Hepatocyte (in vitro differentiated cells): ENCODE data around the gene SMIM9. TPM values are rescaled to one million over a fixed set of nuclear protein-coding genes. Genes with fewer than 3 reads are reported as not detected.

Source experiments
- DNase-seq: peaks from one replicate; pipeline ENCODE4 v3.0.0-alpha.2; 2016; ENCODE audit warnings: low spot score
- H2AFZ ChIP-seq: fragments of 200-600 bp; sonication (generic); 2 replicates; pipeline ENCODE4 v1.6.0; 2016; ENCODE audit warnings: antibody characterized with exemption, mild to moderate bottlenecking
- H3K27ac ChIP-seq: fragments of 200-600 bp; sonication (generic); 2 replicates; pipeline ENCODE4 v1.5.1; 2016; ENCODE audit warnings: mild to moderate bottlenecking
- H3K27me3 ChIP-seq: fragments of 200-600 bp; sonication (generic); 2 replicates; pipeline ENCODE4 v1.6.1; 2016
- H3K36me3 ChIP-seq: fragments of 200-600 bp; sonication (generic); replicated peaks from 2 replicates; pipeline ENCODE4 v1.5.1; 2016; ENCODE audit warnings: low read depth; ENCODE audit not compliant: insufficient read depth
- H3K4me1 ChIP-seq: fragments of 200-600 bp; sonication (generic); 2 replicates; pipeline ENCODE4 v1.5.1; 2016; ENCODE audit warnings: mild to moderate bottlenecking, moderate library complexity; ENCODE audit not compliant: insufficient read depth
- H3K4me2 ChIP-seq: fragments of 200-600 bp; sonication (generic); 2 replicates; pipeline ENCODE4 v1.6.0; 2016
- H3K4me3 ChIP-seq: fragments of 200-600 bp; sonication (generic); 2 replicates; pipeline ENCODE4 v1.5.1; 2016; ENCODE audit warnings: mild to moderate bottlenecking
- H3K79me2 ChIP-seq: fragments of 200-600 bp; sonication (generic); 2 replicates; pipeline ENCODE4 v1.6.0; 2017; ENCODE audit warnings: mild to moderate bottlenecking
- H3K9me2 ChIP-seq: fragments of 200-600 bp; sonication (generic); replicated peaks from 2 replicates; pipeline ENCODE4 v1.6.0; 2017; ENCODE audit warnings: mild to moderate bottlenecking; ENCODE audit not compliant: insufficient read depth
- H3K9me3 ChIP-seq: fragments of 200-600 bp; sonication (generic); 2 replicates; pipeline ENCODE4 v1.5.1; 2016; ENCODE audit warnings: low read depth, mild to moderate bottlenecking
- H4K20me1 ChIP-seq: fragments of 200-600 bp; sonication (generic); 2 replicates; pipeline ENCODE4 v1.6.0; 2016; ENCODE audit warnings: mild to moderate bottlenecking; ENCODE audit not compliant: insufficient read depth, poor library complexity, severe bottlenecking
- EZH2 ChIP-seq: fragments of 200-600 bp; sonication (generic); IDR thresholded peaks from 2 replicates; pipeline ENCODE4 v1.6.1; 2016; ENCODE audit warnings: antibody characterized with exemption, mild to moderate bottlenecking, borderline replicate concordance
- EZH2phosphoT487 ChIP-seq: fragments of 200-600 bp; sonication (generic); IDR thresholded peaks from one replicate; pipeline ENCODE4 v1.6.1; 2018; ENCODE audit warnings: antibody characterized with exemption, mild to moderate bottlenecking, low read depth, moderate library complexity; ENCODE audit not compliant: unreplicated experiment, severe bottlenecking
- WGBS: methylation state at CpG from one replicate; pipeline ENCODE4 v1.1.6; 2016; ENCODE audit warnings: low lambda C conversion rate; ENCODE audit errors: missing lambda C conversion rate; 5-methylcytosine and 5-hydroxymethylcytosine counted together
- polyA plus RNA-seq: library from polyadenylated mRNA; unstranded; fragments of >200 nt; fragmentation: Nextera tagmentation; extraction: Ambion mirVana; gene quantifications from 2 replicates; pipeline ENCODE4 v1.2.1, GENCODE V29; 2016
- total RNA-seq: library from RNA; depleted of rRNA; stranded (reverse); fragments of >200 nt; gene quantifications from 2 replicates; pipeline ENCODE4 v1.2.3, GENCODE V29; 2014
- TF ChIP-seq, protein P1 (sequence below): fragments of 200-600 bp; sonication (generic); IDR thresholded peaks from 2 replicates; pipeline ENCODE4 v1.5.1; 2016; ENCODE audit warnings: antibody characterized with exemption, mild to moderate bottlenecking; ENCODE audit not compliant: poor library complexity

The SMIM9 gene
- total and polyA plus RNA-seq, 2 experiments from 2014 or later, result not detected

DNA sequence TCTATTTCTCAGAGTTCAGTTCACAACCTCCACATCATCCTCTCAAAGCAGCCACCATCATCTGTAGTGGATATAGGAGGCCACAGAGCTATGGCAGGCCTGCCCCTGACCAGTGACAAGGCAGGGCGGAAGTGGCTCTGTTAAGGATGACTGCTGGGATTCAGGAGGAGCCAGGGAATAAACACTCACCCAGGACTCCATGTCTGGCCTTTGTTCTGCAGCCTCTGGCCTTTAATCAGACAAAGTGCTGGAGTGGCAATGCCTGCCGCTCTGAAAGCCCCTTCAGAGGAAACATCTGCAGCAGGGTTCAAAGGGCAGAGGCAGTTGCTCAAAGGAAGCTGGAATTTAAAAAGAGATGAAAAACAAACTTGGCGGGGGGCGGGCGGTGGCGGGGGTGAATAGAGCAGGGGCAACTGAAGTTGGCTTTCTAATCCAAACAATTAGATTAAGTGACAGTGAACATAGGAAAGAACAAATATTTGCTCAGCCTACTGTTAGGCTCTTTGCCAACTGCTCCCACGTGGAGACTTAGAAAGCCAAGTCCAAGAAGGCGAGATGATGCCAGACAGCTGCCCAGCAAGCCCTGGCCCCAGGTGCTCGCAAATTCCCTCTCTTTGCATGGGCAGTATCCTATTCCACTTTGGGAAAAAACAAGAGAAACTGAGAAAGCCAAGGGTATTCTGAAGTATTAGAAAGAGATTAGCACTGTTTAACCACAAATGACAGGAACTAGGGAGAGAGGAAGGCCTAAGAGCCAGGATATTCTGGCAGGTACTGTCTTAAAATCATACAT is 34.7 kb downstream of the SMIM9 start:
- Histone ChIP-seq H3K27me3 (no peaks in the 10 kb centered on the region), H3K9me3 (no peaks in the 10 kb centered on the region), H3K27ac (peak overlapping the region; percentile 67), H3K9me2 (no peaks in the 10 kb centered on the region), H3K4me1 (peaks cover 13% of the 10 kb centered on the region), H3K36me3 (no peaks in the 10 kb centered on the region), H2AFZ (no peak overlapping the region), H3K4me2 (peak overlapping the region; percentile 49), H4K20me1 (no peaks in the 10 kb centered on the region), H3K79me2 (peaks cover 3% of the 10 kb centered on the region), H3K4me3 (no peak overlapping the region)
- WGBS, result 54% methylated on average over 9 of the region's 9 CpGs
- TF ChIP-seq EZH2, result no peak
- no peak for TF ChIP-seq EZH2phosphoT487
- TF ChIP-seq, protein P1, sequence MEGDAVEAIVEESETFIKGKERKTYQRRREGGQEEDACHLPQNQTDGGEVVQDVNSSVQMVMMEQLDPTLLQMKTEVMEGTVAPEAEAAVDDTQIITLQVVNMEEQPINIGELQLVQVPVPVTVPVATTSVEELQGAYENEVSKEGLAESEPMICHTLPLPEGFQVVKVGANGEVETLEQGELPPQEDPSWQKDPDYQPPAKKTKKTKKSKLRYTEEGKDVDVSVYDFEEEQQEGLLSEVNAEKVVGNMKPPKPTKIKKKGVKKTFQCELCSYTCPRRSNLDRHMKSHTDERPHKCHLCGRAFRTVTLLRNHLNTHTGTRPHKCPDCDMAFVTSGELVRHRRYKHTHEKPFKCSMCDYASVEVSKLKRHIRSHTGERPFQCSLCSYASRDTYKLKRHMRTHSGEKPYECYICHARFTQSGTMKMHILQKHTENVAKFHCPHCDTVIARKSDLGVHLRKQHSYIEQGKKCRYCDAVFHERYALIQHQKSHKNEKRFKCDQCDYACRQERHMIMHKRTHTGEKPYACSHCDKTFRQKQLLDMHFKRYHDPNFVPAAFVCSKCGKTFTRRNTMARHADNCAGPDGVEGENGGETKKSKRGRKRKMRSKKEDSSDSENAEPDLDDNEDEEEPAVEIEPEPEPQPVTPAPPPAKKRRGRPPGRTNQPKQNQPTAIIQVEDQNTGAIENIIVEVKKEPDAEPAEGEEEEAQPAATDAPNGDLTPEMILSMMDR, result no peak
- peak; percentile 48 for DNase-seq

DNA sequence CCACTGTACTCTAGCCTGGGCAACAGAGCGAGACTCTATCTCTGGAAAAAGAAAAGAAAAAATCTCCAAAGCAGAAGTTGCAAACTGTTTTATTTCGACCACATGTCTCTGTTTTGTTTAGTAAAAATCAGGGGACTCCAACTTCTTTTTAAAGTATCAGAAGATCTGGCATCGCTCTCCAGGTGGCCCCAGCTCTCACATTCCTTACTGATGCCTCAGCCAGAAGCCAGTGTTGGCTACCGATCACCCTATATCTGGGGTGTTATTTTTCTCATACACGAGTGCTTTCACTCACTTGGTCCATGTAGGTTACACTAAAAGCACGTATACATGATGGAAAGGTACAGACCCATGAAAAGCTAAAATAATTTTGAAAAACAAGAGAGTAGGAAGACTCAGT is 37.5 kb downstream of the SMIM9 start:
- WGBS, result 70% methylated on average over 6 of the region's 6 CpGs
- no peaks in the 10 kb centered on the region for H3K27me3 ChIP-seq
- no peak overlapping the region for H3K27ac ChIP-seq
- H3K36me3 ChIP-seq, result no peaks in the 10 kb centered on the region
- no peak for TF ChIP-seq EZH2
- no peaks in the 10 kb centered on the region for H3K9me3 ChIP-seq
- no peak for DNase-seq
- H4K20me1 ChIP-seq, result no peaks in the 10 kb centered on the region
- no peak overlapping the region for H3K4me3 ChIP-seq
- H3K79me2 ChIP-seq, result no peaks in the 10 kb centered on the region
- no peak overlapping the region for H2AFZ ChIP-seq
- H3K4me1 ChIP-seq, result peaks cover 13% of the 10 kb centered on the region
- no peaks in the 10 kb centered on the region for H3K9me2 ChIP-seq
- no peak overlapping the region for H3K4me2 ChIP-seq

DNA sequence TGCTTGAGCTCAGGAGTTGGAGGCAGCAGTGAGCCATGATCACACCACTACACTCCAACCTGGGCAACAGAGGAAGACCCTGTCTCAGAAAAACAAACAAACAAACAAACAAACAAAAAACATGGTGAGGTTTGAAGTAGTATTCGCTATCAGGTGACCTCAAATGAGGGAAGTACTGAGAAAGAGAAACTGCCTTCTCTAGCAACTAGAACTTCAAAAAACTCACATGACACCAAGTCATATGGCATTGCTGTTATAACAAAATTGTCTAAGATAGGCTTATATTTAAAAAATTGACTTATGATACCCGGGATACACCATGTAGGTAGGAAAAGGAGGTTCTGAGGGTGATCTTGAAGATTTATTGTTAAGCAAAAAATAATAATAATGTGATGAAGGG is 39.4 kb downstream of the SMIM9 start:
- Histone ChIP-seq H3K4me1 (peaks cover 6% of the 10 kb centered on the region), H3K4me3 (no peak overlapping the region), H2AFZ (no peak overlapping the region), H4K20me1 (no peaks in the 10 kb centered on the region), H3K4me2 (no peak overlapping the region), H3K9me3 (no peaks in the 10 kb centered on the region), H3K79me2 (no peaks in the 10 kb centered on the region), H3K36me3 (no peaks in the 10 kb centered on the region), H3K27ac (no peak overlapping the region), H3K9me2 (no peaks in the 10 kb centered on the region), H3K27me3 (no peaks in the 10 kb centered on the region)
- DNase-seq, result no peak
- TF ChIP-seq, protein P1, result no peak
- TF ChIP-seq EZH2phosphoT487, result no peak
- TF ChIP-seq EZH2, result no peak
- WGBS, result 61% methylated on average over 2 of the region's 2 CpGs

DNA sequence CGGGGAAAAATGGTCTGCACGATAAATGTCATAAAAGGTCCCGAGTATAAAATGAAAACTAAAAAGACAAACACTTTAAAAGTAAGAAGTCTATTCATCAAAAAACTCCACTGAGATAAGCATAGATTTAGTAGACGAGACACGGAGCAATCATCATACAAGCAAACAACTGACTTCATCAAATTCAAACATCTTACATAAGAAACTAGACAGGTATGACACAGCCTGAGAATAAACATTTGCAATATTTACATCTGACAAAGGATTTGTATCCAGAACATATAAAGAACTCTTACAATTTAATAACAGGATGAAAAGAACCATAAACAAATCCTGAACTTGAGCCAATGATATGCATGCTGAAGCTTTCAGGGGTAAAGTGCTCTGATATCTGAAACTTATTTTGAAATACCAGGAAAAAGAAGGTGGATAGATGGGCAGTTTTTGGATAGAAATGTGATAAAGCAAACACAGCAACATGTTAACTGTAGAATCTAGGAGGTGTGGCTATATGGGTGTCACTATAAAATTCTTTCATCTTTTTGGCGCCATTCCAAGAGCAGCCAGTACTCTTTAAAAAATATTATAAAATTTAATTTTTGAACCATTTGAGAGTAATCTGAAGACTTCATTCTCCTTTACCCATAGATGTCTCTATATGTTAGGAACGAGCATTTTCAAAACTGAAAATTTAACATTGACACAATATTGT is 41.2 kb downstream of the SMIM9 start:
- no peak for DNase-seq
- Histone ChIP-seq H3K27me3 (no peaks in the 10 kb centered on the region), H3K36me3 (no peaks in the 10 kb centered on the region), H4K20me1 (no peaks in the 10 kb centered on the region), H2AFZ (no peak overlapping the region), H3K9me2 (no peaks in the 10 kb centered on the region), H3K4me2 (no peak overlapping the region), H3K4me1 (no peaks in the 10 kb centered on the region), H3K79me2 (no peaks in the 10 kb centered on the region), H3K27ac (no peak overlapping the region), H3K4me3 (no peak overlapping the region), H3K9me3 (no peaks in the 10 kb centered on the region)
- 87% methylated on average over 7 of the region's 7 CpGs for WGBS
- no peak for TF ChIP-seq EZH2
- TF ChIP-seq, protein P1, result no peak
- no peak for TF ChIP-seq EZH2phosphoT487
